BE2C (cell line): Measurements from ENCODE around the gene ABT1.

Experiments
- DNase-seq: peaks from one replicate; pipeline ENCODE4 v3.0.0-alpha.2; 2020
- H3K27me3 ChIP-seq: fragments of 250-450 bp; sonication (Bioruptor Pico); 2 replicates; pipeline ENCODE4 v1.5.1; 2020; ENCODE audit warnings: mild to moderate bottlenecking
- H3K36me3 ChIP-seq: fragments of 250-450 bp; sonication (Bioruptor Pico); 2 replicates; pipeline ENCODE4 v1.5.1; 2020; ENCODE audit warnings: mild to moderate bottlenecking
- H3K4me1 ChIP-seq: fragments of 250-450 bp; sonication (Bioruptor Pico); 2 replicates; pipeline ENCODE4 v1.5.1; 2020
- H3K4me3 ChIP-seq: 2 replicates; pipeline ENCODE4 v1.5.1; 2011; ENCODE audit warnings: low read depth, low read length
- H3K9me3 ChIP-seq: fragments of 250-450 bp; sonication (Bioruptor Pico); 2 replicates; pipeline ENCODE4 v1.5.1; 2020
- CTCF ChIP-seq: IDR thresholded peaks from 2 replicates; pipeline ENCODE4 v1.5.1; 2012; ENCODE audit warnings: mild to moderate bottlenecking, low read depth, low read length

ABT1 gene

GRCh38 chr6:26593278-26594130 lies 3.2 kb upstream of the ABT1 start:
- H3K4me1 ChIP-seq, result no peaks in the 10 kb centered on the region
- H3K27me3 ChIP-seq, result no peaks in the 10 kb centered on the region
- no peaks in the 10 kb centered on the region for H3K9me3 ChIP-seq
- H3K36me3 ChIP-seq, result peaks cover 5% of the 10 kb centered on the region
- TF ChIP-seq CTCF, result no peak
- H3K4me3 ChIP-seq, result no peak overlapping the region
- no peak for DNase-seq

DNA sequence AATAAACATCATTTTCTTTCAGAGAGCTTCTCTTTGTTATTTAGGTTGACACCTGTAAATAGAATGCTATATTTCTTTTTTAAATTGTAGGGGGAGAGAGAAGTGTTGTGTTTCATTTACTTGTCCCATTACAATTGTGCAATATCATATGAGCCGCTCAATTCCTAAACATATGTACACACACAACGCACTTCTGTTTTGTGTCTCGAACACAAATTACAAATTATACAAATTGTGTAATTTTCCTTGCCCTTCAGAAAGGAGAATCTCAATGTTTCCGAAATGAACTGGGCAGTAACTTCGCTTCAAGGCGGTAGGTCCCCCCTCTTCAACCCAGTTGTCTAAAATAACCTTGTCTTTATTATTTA lies 2.6 kb upstream of the ABT1 start:
- no peaks in the 10 kb centered on the region for H3K27me3 ChIP-seq
- no peak for DNase-seq
- no peaks in the 10 kb centered on the region for H3K9me3 ChIP-seq
- TF ChIP-seq CTCF, result no peak
- H3K36me3 ChIP-seq, result peaks cover 11% of the 10 kb centered on the region
- no peak overlapping the region for H3K4me3 ChIP-seq
- no peaks in the 10 kb centered on the region for H3K4me1 ChIP-seq

DNA sequence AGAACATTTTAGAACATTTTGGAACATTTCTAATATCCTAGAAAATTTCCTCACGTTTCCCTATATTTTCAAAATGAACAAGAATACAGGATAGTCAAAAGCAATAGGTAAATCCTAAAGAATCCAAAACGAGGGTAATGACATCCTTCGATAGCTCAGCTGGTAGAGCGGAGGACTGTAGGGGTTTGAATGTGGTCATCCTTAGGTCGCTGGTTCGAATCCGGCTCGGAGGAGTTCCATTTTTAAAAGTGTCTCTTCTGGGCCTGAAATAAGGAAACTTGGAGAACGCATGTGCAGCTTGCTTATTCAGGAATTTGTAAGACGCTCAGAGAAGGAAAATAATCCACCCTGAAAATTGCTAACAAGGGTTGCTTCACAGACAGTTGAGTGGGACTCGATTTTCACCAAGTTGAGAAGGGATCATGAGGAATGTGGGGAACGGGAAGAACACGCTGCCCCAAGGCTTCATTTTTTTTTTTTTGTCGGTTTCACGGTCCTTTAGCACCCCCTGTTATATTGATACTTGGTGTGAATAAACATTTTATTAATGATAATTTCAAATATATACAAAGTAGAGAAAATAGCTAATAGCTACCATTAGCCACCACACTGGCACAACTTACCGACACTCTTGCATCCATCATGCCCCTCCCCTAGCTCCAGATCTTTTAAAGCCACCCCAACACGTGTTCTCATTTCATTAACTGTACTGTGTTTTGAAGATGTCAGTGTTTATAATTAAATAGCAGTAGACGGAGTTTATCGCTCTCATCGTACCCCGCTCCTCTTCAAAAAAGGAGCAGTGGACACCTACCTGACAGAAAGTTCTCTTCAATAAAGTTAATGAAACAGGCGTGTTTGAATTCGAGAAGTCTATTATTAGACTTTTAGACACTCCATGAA lies 1.8 kb upstream of the ABT1 start:
- peak overlapping the region; percentile 97 for H3K4me3 ChIP-seq
- peak; percentile 58 for DNase-seq
- no peaks in the 10 kb centered on the region for H3K27me3 ChIP-seq
- H3K9me3 ChIP-seq, result no peaks in the 10 kb centered on the region
- peaks cover 20% of the 10 kb centered on the region for H3K36me3 ChIP-seq
- no peak for TF ChIP-seq CTCF
- H3K4me1 ChIP-seq, result no peaks in the 10 kb centered on the region

- no peaks in the 10 kb centered on the region for H3K4me1 ChIP-seq
- H3K27me3 ChIP-seq, result no peaks in the 10 kb centered on the region
- peak overlapping the region; percentile 97 for H3K4me3 ChIP-seq
- peaks cover 22% of the 10 kb centered on the region for H3K36me3 ChIP-seq
- H3K9me3 ChIP-seq, result no peaks in the 10 kb centered on the region
- DNase-seq, result peak; percentile 96
- peak; percentile 88 for TF ChIP-seq CTCF
Measured at GRCh38 chr6:26595669-26596269, 984 bp upstream of the ABT1 start.

DNA sequence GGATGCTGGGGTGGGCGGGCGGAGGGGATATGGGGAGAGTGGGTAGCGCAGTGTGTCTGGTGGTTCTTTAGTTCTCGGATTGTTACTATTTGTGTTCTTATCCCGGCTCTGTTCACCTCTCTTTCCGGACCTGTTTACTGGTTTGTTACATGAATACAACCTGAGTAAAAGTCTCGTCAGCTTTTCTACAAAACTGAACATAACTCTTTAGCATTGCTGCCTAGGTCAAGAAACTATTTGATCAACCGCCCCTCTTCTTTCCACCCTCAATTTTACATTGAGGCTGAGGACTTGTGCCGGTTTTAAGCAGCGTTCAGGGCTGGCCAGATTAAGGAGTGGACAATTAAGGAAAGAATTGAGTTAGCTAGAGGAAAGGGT lies 625 bp downstream of the ABT1 start:
- H3K4me3 ChIP-seq, result peak overlapping the region; percentile 97
- TF ChIP-seq CTCF, result no peak
- H3K36me3 ChIP-seq, result peaks cover 22% of the 10 kb centered on the region
- H3K27me3 ChIP-seq, result no peaks in the 10 kb centered on the region
- no peaks in the 10 kb centered on the region for H3K9me3 ChIP-seq
- H3K4me1 ChIP-seq, result no peaks in the 10 kb centered on the region
- DNase-seq, result no peak
